NCI-H510A treated with DMSO at 0.1 percent for 48 hours (cell line): ENCODE results near the gene FAM228A.
A peak's percentile ranks its signal among the peaks of the same experiment; 100 is the strongest.

Source experiments
- DNase-seq: peaks from one replicate; lab custom pipeline; 2025; lab: John Stamatoyannopoulos, UW

Gene FAM228A

DNA sequence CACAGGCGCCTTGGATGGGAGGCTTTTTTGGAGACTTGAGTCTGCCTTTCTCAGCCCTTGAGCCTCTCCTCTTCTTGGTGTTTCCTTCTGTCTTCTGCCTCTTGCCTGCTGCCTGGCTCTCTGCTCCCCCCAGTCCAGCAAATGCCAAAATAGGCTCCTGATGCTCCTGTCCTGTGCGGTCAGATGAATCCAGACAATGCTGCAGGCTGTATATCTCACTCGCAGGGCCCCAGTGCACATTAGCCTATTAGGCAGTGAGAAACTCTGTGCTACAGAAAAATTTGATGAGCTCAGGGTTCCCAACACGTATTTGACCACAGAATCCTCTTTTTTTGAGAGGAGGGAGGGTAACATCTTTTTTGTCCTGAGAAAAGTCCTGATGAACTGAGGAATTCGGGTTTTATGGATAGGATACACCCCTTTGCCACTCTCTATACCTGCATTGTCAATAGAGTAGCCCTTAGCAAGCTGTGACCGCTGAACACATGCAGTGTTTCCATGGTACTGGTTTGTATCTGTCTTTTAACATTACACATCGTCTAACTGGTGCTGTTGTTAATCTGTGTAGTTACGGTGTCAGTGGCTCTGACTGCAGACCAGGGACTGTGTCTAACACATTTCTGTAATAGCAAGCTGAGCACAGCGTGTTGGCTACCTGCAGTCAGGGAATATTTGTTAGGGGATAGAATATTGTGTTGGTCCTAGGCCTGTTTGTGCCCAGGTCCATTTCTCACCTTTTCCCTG is 50.8 kb downstream of the FAM228A start:
- no peak for DNase-seq

- peak; percentile 75 for DNase-seq
These were observed 53.6 kb downstream of the FAM228A start for GRCh38 chr2:24228470-24228869.

DNA sequence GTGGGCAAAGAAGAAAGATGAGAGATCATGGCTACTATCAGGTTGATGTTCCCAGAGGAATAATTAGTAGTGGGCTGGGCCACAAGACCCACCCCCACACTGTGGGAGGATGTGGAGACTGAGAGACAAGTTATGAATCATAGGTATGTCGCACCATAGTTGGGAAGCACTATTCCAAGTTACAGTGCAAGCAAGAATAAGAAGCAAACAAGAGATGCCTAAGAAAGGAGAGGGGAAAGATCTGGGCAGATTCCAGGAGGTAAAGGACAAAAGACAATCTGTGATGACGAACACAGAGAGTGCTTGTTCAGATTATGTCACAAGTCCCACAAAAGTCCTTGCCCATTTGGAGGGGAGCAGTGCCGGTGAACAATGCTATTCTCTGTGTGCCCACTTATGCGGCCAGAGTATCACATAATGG is 56.6 kb downstream of the FAM228A start:
- DNase-seq: no peak

- DNase-seq: no peak
These were observed 58.5 kb downstream of the FAM228A start for GRCh38 chr2:24233321-24233720.

DNA sequence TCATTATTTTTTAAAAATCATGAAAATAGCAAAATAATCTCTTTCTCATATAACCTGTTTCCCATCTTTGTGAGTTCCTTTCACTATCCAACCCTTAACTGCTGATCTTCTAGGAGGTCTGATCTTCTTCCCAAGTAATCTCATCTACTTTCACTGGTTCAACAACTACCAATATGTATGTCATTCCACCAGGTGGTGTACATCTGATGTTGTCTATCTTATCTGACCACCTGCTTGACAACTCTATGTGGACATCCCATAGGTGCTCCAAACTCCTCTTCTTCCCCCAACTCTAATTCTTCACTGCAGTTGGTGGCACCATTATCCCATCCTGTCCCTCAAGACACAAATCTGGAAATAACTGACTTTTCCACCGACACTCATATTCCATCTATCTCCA is 62.5 kb downstream of the FAM228A start:
- DNase-seq: no peak

DNA sequence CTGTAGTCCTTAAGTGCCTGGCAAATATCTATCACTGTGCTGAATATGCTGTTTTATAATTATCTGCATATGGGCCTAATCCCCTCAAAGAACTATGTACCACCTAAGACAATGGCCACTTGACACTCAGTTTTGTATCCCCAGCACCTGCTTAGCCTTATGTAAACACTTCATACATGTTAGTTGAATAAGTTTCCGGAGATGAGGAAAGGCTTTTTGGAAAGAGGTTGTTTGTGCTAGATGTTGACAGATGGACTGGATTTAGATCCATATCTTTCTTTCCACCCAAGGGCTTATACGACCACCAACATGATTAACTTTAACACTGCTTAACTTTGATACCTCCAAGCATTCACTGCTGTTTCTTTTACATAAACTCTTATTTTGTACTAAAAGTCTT is 63.3 kb downstream of the FAM228A start:
- peak; percentile 92 for DNase-seq

DNA sequence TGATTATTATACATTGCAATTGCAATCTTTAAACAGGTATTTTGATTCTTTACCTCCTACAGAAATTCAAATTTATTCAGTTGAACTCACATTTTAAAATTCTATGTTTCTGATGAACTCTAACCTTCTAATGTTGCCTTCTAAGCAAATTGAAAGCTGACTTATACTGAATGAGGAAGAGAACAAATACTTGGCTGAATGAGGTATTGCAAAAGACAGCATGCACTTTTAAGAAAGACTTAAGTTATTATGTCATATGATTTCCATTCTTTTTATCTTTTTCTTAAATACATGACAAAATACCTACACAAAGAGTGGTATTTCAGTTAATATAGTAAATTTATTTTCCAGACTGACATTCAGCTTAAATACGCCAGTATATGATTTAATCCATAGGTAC is 64.7 kb downstream of the FAM228A start:
- DNase-seq: no peak
